SK-N-SH treated with all-trans-retinoic acid at 6 μM for 48 hours (cell line): ENCODE data around the gene WBP4.

Source experiments
- BACH2 ChIP-seq: fragments of 250-450 bp; sonication (Bioruptor Pico); IDR thresholded peaks from 2 replicates; pipeline ENCODE4 v1.9.0; 2021; ENCODE audit warnings: mild to moderate bottlenecking, borderline replicate concordance
- CSRNP3 ChIP-seq: fragments of 250-450 bp; sonication (Bioruptor Pico); IDR thresholded peaks from 2 replicates; pipeline ENCODE4 v1.5.1; 2021; ENCODE audit warnings: mild to moderate bottlenecking, moderate library complexity
- ESRRG ChIP-seq: fragments of 250-450 bp; sonication (Bioruptor Pico); IDR thresholded peaks from 2 replicates; pipeline ENCODE4 v1.6.1; 2021; ENCODE audit warnings: mild to moderate bottlenecking
- GLIS3 ChIP-seq: fragments of 250-450 bp; sonication (Bioruptor Pico); IDR thresholded peaks from 2 replicates; pipeline ENCODE4 v1.5.0; 2020; ENCODE audit warnings: mild to moderate bottlenecking, moderate library complexity
- PATZ1 ChIP-seq: fragments of 250-450 bp; sonication (Bioruptor Pico); IDR thresholded peaks from 2 replicates; pipeline ENCODE4 v1.8.0; 2020; ENCODE audit warnings: mild to moderate bottlenecking, moderate library complexity, borderline replicate concordance
- RARB ChIP-seq: fragments of 250-450 bp; sonication (Bioruptor Pico); IDR thresholded peaks from 2 replicates; pipeline ENCODE4 v1.8.0; 2021; ENCODE audit warnings: mild to moderate bottlenecking, moderate library complexity
- TSHZ2 ChIP-seq: fragments of 250-450 bp; sonication (Bioruptor Pico); IDR thresholded peaks from 2 replicates; pipeline ENCODE4 v1.5.0; 2020; ENCODE audit warnings: mild to moderate bottlenecking, moderate library complexity
- ZC3H10 ChIP-seq: fragments of 250-450 bp; sonication (Bioruptor Pico); IDR thresholded peaks from 2 replicates; pipeline ENCODE4 v1.5.1; 2021; ENCODE audit warnings: mild to moderate bottlenecking, moderate library complexity
- ZFP3 ChIP-seq: fragments of 250-450 bp; sonication (Bioruptor Pico); IDR thresholded peaks from 2 replicates; pipeline ENCODE4 v1.5.0; 2020; ENCODE audit warnings: mild to moderate bottlenecking, moderate library complexity
- ZNF565 ChIP-seq: fragments of 450-650 bp; formaldehyde crosslinking; conservative IDR thresholded peaks from 2 replicates; pipeline ENCODE4 v1.5.0; 2020; ENCODE audit warnings: low read depth, mild to moderate bottlenecking, moderate library complexity

GRCh38 chr13:41111454-41111853 is 50.1 kb downstream of the WBP4 start:
- TF ChIP-seq ZC3H10 (CRISPR knock-in tag) (no peak), ZFP3 (CRISPR knock-in tag) (no peak), ZNF565 (CRISPR knock-in tag) (no peak), PATZ1 (CRISPR knock-in tag) (no peak), RARB (CRISPR knock-in tag) (no peak), GLIS3 (CRISPR knock-in tag) (no peak), ESRRG (no peak), TSHZ2 (no peak), CSRNP3 (CRISPR knock-in tag) (no peak), BACH2 (no peak)
